HG03095 (cell line): ENCODE measurements around the gene RAB44.
A peak's percentile ranks its signal among the peaks of the same experiment; 100 is the strongest.

ENCODE experiments used
- ATAC-seq: cut with Tn5 transposase; IDR thresholded peaks from one replicate; pipeline ENCODE4 v1.9.1; 2021; ENCODE audit warnings: moderate library complexity; ENCODE audit not compliant: unreplicated experiment

The RAB44 gene

GRCh38 chr6:36769676-36770499 lies 72.3 kb downstream of the RAB44 start:
- ATAC-seq: no peak

- ATAC-seq: no peak
These were observed 73.5 kb downstream of the RAB44 start for GRCh38 chr6:36771145-36771544.

GRCh38 chr6:36772397-36772796 lies 74.8 kb downstream of the RAB44 start:
- ATAC-seq: no peak

- no peak for ATAC-seq
These were observed 76.7 kb downstream of the RAB44 start for GRCh38 chr6:36774331-36774730.

- ATAC-seq: no peak
These were observed 78.5 kb downstream of the RAB44 start for GRCh38 chr6:36776167-36776566.

- no peak for ATAC-seq
These were observed 80.2 kb downstream of the RAB44 start for GRCh38 chr6:36777801-36778200.

GRCh38 chr6:36779227-36779626 lies 81.6 kb downstream of the RAB44 start:
- ATAC-seq: no peak

- no peak for ATAC-seq
These were observed 83.0 kb downstream of the RAB44 start for GRCh38 chr6:36780442-36781177.

- peak; percentile 62 for ATAC-seq
These were observed 84.0 kb downstream of the RAB44 start for GRCh38 chr6:36781669-36782068.
